Hematopoietic multipotent progenitor cell (in vitro differentiated cells): Measurements from ENCODE around the gene SETD2. TPM values are rescaled to one million over a fixed set of nuclear protein-coding genes. Genes with fewer than 3 reads are reported as not detected.

ENCODE experiments used
- DNase-seq, 3 donors: peaks; one replicate each; pipeline ENCODE4 v3.0.0-alpha.2; 2011 to 2015; ENCODE audit warnings: low read depth in 2 of 3, low spot score in 2 of 3
- small RNA-seq: library from RNA; depleted of rRNA; stranded (forward); fragments of <200 nt; gene quantifications from one replicate; pipeline ENCODE3, GENCODE V24; 2012
- total RNA-seq: library from RNA; depleted of rRNA; stranded (reverse); fragments of >200 nt; gene quantifications from one replicate; pipeline ENCODE4 v1.2.3, GENCODE V29; 2012

Gene SETD2
- total RNA-seq, 1 donor = 24.2 TPM

GRCh38 chr3:46970391-46971091 is 193.4 kb downstream of the SETD2 start:
- DNase-seq = no peak

GRCh38 chr3:46968783-46969428 is 195.0 kb downstream of the SETD2 start:
- DNase-seq = no peak

- no peak for DNase-seq
These were observed 197.1 kb downstream of the SETD2 start for GRCh38 chr3:46966811-46967210.

Small RNA genes within 50 kb of the gene (small RNA-seq; reads per million reads assigned to genes)
- gene MRPL57P3 = not detected

Other genes with a start within 250 kb of the SETD2 start
- gene CCDC12, start 187.4 kb downstream of the SETD2 start, total RNA-seq = 41.7 TPM
- 92.6 TPM for gene NBEAL2, start 184.4 kb downstream of the SETD2 start, total RNA-seq
- gene KIF9, start 118.7 kb upstream of the SETD2 start, total RNA-seq = 14.5 TPM
- gene KLHL18, start 118.8 kb upstream of the SETD2 start, total RNA-seq = 18.9 TPM
- gene PTPN23, start 216.9 kb upstream of the SETD2 start, total RNA-seq = 27.7 TPM